Ascending aorta (tissue), 2 donors: Measurements from ENCODE around the gene CHST11. TPM values are rescaled to one million over a fixed set of nuclear protein-coding genes. Genes with fewer than 3 reads are reported as not detected.

Source experiments
- DNase-seq, 2 donors: peaks; one replicate each; pipeline ENCODE4 v3.0.0-alpha.2; 2019; ENCODE audit warnings: low spot score in 2 of 2
- H3K27ac ChIP-seq, 2 donors: fragments of 200-600 bp; sonication (generic); one replicate each; pipeline ENCODE4 v1.5.1; 2016 to 2017; ENCODE audit warnings: mild to moderate bottlenecking in 1 of 2
- H3K27me3 ChIP-seq: fragments of 200-600 bp; sonication (generic); one replicate; pipeline ENCODE4 v1.5.1; 2017
- H3K36me3 ChIP-seq, 2 donors: fragments of 200-600 bp; sonication (generic); one replicate each; pipeline ENCODE4 v1.5.1; 2016
- H3K4me1 ChIP-seq, 2 donors: fragments of 200-600 bp; sonication (generic); one replicate each; pipeline ENCODE4 v1.5.1; 2016 to 2017; ENCODE audit warnings: mild to moderate bottlenecking in 1 of 2
- H3K4me3 ChIP-seq, 2 donors: fragments of 200-600 bp; sonication (generic); one replicate each; pipeline ENCODE4 v1.5.1; 2016 to 2017; ENCODE audit warnings: mild to moderate bottlenecking in 1 of 2
- H3K9me3 ChIP-seq, 2 donors: fragments of 200-600 bp; sonication (generic); one replicate each; pipeline ENCODE4 v1.5.1; 2016
- CTCF ChIP-seq, 3 experiments: fragments of 200-600 bp in 2 of 3; fragments of 450-650 bp in 1 of 3; sonication (generic) in 2 of 3; IDR thresholded peaks; one replicate each; pipeline ENCODE4 v1.5.1; 2016 to 2019; ENCODE audit warnings: antibody characterized with exemption in 3 of 3, mild to moderate bottlenecking in 1 of 3, moderate library complexity in 1 of 3
- intact Hi-C: fragments of 100-400 bp; cut with DNase I; formaldehyde crosslinking; loops from one replicate; pipeline ENCODE4 v1.15.1; 2023
- total RNA-seq: library from RNA; depleted of rRNA; stranded (reverse); fragments of >200 nt; gene quantifications from one replicate; pipeline ENCODE4 v1.1.0, GENCODE V29; 2016

The CHST11 gene
- total RNA-seq, 1 donor from 2014 or later: 63.2 TPM

- H3K27ac ChIP-seq: no peak overlapping the region
- no peaks in the 10 kb centered on the region for H3K4me1 ChIP-seq
- H3K36me3 ChIP-seq: no peaks in the 10 kb centered on the region
- no peaks in the 10 kb centered on the region for H3K9me3 ChIP-seq
- TF ChIP-seq CTCF (IDR thresholded peaks at IDR 0.05): no peak
- intact Hi-C loops: no loop called here
- no peak for DNase-seq
- H3K4me3 ChIP-seq: no peak overlapping the region
- no peaks in the 10 kb centered on the region for H3K27me3 ChIP-seq
Observed at GRCh38 chr12:104651811-104652210, 195.1 kb downstream of the CHST11 start.

GRCh38 chr12:104652358-104652757, 195.6 kb downstream of the CHST11 start:
- DNase-seq: no peak
- no peak overlapping the region for H3K4me3 ChIP-seq
- no peak for TF ChIP-seq CTCF (IDR thresholded peaks at IDR 0.05)
- H3K27me3 ChIP-seq: no peaks in the 10 kb centered on the region
- peaks cover 0 to 5% of the 10 kb centered on the region in 2 donors for H3K4me1 ChIP-seq
- H3K9me3 ChIP-seq: no peaks in the 10 kb centered on the region
- no peak overlapping the region for H3K27ac ChIP-seq
- H3K36me3 ChIP-seq: no peaks in the 10 kb centered on the region
- intact Hi-C loops: no loop called here

GRCh38 chr12:104652910-104653309, 196.2 kb downstream of the CHST11 start:
- Histone ChIP-seq H3K27ac (no peak overlapping the region), H3K27me3 (no peaks in the 10 kb centered on the region), H3K36me3 (no peaks in the 10 kb centered on the region), H3K4me3 (no peak overlapping the region), H3K4me1 (peaks cover 0 to 8% of the 10 kb centered on the region in 2 donors), H3K9me3 (no peaks in the 10 kb centered on the region)
- intact Hi-C loops: no loop called here
- no peak for TF ChIP-seq CTCF (IDR thresholded peaks at IDR 0.05)
- DNase-seq: no peak

- peak in 1 of 3 experiments; percentile 6 for TF ChIP-seq CTCF (IDR thresholded peaks at IDR 0.05)
- H3K27ac ChIP-seq: no peak overlapping the region
- intact Hi-C loops: no loop called here
- H3K27me3 ChIP-seq: no peaks in the 10 kb centered on the region
- no peaks in the 10 kb centered on the region for H3K9me3 ChIP-seq
- H3K36me3 ChIP-seq: no peaks in the 10 kb centered on the region
- no peak overlapping the region for H3K4me3 ChIP-seq
- DNase-seq: no peak
- peaks cover 0 to 8% of the 10 kb centered on the region in 2 donors for H3K4me1 ChIP-seq
Observed at GRCh38 chr12:104653730-104654664, 197.2 kb downstream of the CHST11 start.

GRCh38 chr12:104654665-104655609, 198.2 kb downstream of the CHST11 start:
- no peak overlapping the region for H3K27ac ChIP-seq
- no peaks in the 10 kb centered on the region for H3K9me3 ChIP-seq
- peaks cover 0 to 8% of the 10 kb centered on the region in 2 donors for H3K4me1 ChIP-seq
- no peaks in the 10 kb centered on the region for H3K36me3 ChIP-seq
- no peaks in the 10 kb centered on the region for H3K27me3 ChIP-seq
- DNase-seq: no peak
- intact Hi-C loops: no loop called here
- H3K4me3 ChIP-seq: no peak overlapping the region
- TF ChIP-seq CTCF (IDR thresholded peaks at IDR 0.05): no peak
